Stimulated activated CD4-positive, alpha-beta T cell treated with anti-CD3 and anti-CD28 coated beads, Interleukin-15, amount 100 ng/mL, for 1 hour (primary cell): ENCODE results near the gene GNA12.
"Not testable (repeated sequence)": the region's sequence is repeated elsewhere in the genome, so short reads cannot be mapped to it uniquely, and the experiment has no call there.

ENCODE experiments used
- DNase-seq, 2 donors: peaks; one replicate each; pipeline ENCODE4 v3.0.0-alpha.2; 2020; ENCODE audit warnings: low read depth in 1 of 2, low spot score in 1 of 2

The GNA12 gene

DNA sequence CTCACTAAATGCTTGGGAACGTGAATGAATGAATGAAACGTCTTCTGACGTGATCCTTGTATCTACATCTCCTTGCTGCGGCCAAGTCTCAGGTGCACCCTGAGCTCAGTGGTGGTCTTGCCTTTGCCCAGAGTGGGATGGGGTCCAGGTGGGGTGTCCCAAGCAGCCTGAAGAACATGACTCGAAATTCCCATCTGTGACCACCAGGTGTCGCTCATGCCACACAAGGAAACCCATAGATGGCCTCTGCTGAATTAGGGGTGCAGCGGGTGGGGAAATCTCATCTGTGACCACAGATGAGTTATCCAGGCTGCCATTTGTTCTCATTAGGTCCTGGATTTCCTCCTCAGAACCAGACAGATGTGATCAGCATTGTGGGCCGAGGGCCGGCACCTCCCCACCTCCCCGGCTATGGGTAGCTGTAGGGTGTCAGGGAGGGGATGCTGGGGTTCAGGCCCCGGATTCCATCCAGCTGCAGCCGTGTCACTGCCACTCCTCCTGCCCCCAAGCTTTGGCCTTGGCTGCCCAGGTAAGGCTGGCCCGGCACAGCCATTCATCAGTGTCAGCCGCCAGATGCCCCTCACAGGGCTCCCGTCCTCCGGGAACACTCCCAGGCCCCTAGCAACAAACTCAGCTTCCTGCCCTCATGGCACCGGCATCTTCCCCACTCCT, 21.0 kb upstream of the GNA12 start:
- peak; percentile 49 to 58 for DNase-seq

DNA sequence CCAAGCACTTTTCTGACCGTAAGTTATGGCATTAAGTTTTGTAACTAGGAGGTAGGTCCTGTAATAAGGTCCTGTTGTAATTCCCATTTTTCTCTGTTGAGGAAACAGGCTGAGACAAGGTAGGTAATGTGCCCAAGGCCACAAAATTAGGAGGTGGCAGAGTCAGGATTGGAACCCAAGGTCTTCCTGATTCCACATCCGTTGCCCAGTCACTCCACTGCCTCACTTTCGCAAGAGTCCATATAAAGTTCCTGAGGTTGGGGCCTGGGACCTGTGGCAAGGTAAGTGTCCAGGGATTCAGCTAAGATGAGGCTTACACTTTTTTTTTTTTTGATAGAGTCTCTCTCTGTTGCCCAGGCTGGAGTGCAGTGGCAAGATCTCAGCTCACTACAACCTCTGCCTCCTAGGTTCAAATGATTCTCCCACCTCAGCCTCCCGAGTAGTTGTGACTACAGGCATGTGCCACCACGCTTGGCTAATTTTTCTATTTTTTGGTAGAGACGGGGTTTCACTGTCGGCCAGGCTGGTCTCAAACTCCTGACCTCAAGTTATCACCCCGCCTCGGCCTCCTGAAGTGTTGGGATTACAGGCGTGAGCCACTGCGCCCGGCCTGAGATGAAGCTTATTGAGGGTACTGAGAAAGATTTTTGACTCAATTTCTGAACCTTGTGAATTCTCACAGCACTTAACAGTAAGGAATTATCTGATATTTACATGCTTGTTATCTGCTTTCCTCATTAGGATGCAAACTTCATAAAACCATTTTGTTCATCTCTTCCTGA, 20.3 kb upstream of the GNA12 start:
- no peak for DNase-seq

DNA sequence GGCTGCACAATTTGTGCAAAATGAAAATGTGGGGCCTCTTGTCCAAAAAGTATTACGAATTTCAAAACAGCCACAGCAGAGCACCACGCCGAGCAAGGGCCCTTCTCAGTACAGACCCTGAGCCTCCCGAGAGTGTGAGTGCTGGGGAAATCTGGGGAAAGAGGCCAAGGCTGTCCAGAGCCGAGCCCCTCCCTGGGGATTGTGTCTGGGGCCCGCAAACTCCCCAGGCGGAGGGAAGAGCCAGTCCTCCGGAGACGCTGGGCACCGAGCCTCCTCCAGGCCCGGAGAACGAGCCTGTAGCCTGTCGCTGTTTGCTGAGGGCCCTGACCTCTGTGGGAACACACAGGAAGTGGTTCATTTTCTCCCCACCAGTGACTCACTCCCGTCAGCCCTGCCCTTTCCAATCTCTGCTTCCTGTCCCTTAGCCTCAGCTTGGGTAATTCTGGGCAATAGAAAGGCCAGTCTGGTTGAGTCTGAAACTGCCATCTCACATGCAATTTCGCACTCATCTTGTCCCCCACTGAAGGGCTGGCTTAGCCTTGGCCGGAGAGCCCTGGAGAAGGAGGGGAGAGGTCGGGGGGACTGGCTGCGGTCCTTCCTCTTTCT, 19.5 kb upstream of the GNA12 start:
- DNase-seq: peak in 1 of 2 donors; percentile 46

DNA sequence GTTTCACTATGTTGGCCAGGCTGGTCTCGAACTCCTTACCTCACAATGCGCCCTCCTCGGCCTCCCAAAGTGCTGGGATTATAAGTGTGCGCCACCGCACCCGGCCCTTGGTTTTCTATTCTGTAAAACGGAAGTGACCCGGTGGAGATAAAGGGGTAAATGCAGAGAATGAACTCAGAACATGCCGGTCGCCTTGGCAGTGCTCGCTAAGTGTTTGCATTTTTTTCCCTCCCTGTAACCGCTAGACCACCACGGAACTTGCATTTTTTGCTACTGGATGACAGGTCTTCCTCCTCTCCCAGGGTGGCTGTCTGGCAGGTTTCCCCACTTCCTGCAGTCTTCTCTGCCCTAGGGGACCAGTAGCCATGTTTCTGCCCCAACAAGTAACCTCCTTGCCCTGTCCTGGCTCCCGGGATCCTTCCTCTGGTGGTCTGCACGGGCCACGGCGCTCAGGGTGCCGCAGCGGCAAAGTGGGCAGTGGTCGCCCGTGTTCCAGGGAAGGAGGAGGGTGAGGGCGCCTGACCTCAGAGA, 18.8 kb upstream of the GNA12 start:
- no peak for DNase-seq

DNA sequence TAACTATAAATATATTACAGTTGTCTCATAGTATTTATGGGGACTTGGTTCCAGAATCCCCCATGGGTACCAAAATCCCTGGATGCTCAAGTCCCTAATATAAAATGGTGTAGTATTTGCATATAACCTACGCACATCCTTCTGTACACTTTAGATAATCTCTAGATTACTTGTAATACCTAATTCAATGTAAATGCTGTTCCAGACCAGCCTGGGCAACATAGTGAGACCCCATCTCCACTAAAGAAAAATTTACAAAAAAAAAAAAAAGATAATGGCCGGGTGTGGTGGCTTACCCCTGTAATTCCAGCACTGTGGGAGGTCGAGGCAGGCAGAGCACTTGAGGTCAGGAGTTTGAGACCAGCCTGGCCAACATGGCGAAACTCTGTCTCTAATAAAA, 17.4 kb upstream of the GNA12 start:
- no peak for DNase-seq

DNA sequence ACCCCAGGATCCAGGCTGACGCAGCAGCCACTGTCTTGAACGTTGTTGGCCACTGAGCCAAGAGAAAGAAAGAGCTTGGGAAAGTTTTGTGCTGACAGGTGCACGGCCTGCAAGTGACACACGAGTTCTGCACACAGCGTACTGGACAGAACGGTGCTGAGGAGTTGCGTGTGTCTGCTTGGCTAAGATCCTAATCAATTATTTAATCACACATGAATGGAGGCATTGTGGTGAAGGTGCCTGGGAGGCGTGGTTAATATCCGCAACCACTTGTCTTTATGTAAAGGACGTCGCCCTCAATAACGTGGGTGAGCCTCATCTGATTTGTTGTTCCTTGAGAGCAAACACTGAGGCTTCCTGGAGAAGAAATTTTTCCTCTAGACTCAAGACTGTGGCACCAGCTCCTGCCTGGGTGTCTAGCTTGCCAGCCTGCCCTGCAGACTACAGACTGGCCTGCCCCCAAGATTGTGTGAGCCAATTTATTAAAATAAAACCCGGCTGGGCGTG, 16.6 kb upstream of the GNA12 start:
- no peak for DNase-seq

DNA sequence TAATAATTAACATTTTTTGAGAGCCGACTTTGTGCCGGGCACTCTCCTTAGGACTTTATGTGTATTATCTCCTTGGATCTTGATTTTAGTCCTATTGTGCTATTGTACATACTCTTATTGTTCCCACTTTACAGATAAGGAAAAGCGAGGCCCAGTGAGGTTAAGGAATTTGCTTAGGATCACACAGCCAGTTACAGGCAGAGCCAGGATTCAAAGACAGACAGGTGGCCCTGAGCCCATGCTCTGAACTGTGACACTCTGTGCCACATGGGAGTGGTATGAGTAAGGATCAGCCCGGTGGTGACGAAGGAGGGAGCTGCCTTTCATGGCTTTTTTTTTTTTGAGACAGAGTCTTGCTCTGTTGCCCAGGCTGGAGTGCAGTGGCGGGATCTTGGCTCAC, 15.8 kb upstream of the GNA12 start:
- DNase-seq: no peak

DNA sequence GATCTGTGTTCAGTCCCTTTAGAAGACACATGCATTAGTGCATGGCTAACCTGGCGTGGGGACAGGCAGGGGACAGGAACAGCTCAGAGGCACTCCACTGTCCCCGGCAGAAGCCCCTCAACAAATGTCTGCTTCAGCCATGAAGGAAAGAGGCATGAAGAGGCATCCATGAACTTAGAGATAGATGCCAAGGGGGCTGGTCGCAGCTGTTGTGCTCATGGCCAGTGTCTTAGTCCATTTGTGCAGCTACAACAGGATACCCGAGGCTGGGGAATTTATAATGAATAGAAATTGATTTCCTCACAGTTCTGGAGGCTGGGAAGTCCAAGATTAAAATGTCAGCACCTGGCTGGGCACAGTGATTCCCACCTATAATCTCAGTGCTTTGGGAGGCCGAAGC, 14.5 kb upstream of the GNA12 start:
- DNase-seq: no peak

DNA sequence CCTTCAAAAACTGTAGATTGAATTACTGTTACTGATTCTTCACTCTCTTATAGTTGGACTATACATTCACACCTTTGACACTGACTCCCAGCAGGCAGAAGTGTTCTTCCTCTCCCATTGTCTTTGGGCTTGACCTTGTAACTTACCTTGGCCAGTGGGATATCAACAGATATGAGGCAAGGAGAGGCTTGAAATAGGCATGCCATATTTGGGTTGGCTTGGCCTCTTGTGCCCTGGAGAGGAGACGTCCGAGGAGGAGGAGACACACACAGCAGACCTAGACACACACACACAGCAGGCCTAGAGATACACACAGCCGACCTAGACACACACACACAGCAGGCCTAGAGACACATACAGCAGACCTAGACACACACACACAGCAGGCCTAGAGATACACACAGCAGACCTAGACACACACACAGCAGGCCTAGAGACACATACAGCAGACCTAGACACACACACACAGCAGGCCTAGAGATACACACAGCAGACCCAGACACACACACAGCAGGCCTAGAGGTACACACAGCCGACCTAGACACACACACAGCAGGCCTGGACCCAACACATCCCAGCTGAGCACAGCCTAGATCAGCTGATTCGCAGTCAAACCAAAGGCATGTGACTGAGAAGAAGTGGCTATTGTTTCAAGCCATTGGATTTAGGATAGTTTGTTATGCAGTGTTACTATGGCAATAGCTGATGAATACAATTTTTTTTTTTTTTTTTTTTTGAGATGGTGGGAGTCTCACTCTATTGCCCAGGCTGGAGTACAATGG, 12.5 kb upstream of the GNA12 start:
- DNase-seq: no peak

DNA sequence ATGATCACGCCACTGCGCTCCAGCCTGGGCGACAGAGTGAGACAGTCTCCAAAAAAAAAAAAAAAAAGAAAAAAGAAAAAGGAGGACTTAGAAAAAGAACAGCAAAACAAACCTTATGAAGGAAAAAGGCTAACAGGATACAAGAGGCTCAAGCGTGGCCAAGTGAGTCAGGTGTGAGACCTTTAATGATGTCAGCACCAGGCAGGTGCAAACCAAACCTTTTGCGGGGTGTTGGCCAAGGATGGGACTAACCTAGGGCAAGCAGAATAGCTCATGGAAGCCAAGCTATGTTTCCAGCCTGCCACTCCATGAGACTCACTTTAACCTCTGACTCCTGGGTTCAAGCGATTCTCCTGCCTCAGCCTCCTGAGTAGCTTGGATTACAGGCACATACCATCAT, 11.3 kb upstream of the GNA12 start:
- DNase-seq: no peak

DNA sequence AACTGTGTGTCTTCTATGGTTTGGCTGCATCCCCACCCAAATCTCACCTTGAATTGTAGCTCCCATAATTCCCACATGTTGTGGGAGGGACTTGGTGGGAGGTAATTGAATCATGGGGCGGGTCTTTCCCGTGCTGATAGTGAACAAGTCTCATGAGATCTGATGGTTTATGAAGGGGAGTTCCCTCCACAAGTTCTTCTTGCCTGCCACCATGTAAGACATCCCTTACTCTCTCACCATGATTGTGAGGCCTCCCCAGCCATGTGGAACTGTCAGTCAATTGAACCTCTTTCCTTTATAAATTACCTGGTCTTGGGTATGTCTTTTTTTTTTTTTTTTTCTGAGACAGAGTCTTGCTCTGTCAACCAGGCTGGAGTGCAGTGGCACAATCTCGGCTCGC, 9.4 kb upstream of the GNA12 start:
- not testable (repeated sequence) for DNase-seq

DNA sequence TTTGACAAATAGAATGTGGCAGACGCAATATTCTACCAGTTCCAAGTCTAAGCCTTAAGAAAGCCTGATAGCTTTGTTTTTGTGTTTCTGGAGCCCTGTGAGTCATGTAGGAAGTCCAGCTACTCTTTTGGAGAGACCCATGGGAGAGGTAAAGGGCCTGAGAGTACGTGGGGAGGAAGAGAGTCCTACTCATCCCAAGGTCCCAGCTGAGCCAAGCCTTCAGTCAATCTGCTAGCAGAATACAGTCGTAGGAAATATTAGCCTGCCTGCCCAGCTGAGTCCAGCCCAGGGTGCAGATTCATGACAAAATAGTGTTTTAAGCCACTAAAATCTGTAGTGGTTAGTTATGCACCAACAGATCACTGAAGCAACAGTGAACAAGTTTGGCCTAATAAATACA, 9.0 kb upstream of the GNA12 start:
- DNase-seq: no peak

DNA sequence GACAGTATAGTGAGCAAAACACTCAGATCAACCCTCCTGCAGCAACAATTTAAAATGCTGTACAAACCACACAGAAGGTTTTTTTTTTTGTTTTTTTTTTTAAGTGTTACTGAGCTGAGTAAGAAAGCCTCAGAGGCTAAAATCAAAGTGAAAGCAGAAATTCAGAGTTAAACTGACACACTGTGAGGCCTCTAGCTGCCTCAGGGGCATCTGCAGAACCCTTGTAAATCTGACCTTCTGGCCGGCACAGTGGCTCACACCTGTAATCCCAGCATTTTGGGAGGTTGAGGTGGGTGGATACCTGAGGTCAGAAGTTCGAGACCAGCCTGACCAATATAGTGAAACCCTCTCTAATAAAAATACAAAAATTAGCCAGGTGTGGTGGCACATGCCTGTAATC, 7.4 kb upstream of the GNA12 start:
- DNase-seq: no peak

DNA sequence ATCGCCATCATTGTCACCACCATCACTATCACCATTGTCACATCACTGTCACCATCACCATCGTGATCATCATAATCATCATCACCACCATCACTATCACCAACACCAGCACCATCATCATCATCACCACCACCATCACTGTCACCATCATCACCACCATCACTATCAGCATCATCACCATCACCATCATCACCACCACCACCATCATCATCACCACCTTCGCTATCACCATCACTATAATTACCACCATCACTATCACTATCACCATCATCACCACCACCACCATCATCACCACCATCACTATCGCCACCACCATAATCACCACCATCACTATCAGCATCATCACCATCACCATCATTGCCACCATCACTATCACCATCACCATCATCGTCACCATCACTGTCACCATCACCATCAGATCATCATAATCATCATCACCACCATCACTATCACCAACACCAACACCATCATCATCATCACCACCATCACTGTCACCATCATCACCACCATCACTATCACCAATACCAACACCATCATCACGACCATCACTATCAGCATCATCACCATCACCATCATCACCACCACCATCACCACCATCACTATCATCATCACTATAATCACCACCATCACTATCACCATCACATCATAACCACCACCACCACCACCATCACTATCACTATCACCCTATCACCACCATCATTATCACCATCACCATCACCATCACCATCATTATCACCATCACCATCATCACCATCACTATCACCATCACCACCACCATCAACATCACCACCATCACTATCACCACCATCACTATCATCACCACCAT, 6.0 kb upstream of the GNA12 start:
- no peak for DNase-seq

DNA sequence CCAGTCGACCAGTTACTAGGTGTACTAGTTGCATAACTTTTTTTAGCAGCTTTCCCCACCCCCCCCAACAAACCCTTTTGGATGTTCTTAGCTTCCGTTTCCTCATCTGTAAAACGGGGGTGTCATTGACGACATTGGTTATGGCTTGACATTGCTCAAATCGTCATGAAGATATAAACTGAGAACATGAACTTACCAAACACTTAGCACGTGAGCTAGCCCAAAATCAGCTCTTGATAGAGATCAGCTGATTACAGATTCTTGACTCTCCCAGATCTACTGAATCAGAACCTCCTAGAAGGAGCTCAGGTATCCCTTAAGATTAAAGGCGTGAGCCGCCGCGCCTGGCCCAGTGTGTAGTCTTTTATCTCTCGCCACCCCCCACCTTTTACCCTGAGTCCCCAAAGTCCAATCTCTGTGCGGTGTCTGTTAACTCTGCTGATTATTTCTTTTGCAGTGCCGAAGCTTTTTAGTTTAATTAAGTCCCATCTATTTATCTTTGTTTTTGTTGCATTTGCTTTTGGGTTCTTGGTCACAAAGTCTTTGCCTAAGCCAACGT, 1.0 kb upstream of the GNA12 start:
- no peak for DNase-seq

DNA sequence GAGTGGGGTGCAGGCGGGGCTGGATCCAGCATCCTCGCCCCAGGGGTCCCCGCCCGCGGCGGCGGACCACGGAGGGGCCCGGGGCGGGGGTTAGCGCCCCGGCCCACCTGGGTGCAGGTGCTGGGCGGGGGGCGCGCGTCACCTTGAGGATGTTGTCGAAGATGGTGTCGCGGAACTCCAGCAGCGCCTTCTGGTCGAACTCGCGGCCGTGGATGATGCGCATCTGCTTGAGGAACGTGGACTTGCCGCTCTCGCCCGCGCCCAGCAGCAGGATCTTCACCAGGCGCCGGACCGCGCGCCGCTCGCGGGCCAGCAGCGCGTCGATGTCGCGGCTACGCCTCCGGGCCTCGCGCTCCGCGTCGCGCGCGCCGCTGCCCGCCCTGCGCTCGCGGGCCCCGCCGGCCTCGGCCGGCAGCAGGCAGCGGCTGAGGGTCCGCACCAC, 376 bp downstream of the GNA12 start:
- no peak for DNase-seq

DNA sequence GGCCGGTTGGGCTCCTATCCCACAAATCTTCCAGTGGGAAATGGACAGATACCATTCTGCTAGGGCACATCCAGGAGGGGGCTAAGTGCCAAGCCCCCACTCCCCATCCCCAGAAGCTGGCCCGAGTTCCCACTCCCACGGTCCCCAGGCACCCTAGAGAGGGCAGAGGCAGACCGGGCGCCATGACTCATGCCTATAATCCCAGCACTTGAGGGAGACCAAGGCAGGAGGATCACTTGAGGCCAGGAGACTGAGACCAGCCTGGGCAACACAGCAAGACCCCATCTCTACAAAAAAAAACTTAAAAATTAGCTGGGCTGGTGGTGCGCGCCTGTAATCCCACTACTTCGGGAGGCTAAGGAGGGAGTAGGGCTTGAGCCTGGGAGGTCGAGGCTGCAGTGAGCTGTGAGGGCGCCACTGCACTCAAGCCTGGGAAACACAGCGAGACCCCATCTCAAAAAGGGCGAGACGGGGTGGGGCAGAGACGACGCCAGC, 870 bp downstream of the GNA12 start:
- DNase-seq: no peak

DNA sequence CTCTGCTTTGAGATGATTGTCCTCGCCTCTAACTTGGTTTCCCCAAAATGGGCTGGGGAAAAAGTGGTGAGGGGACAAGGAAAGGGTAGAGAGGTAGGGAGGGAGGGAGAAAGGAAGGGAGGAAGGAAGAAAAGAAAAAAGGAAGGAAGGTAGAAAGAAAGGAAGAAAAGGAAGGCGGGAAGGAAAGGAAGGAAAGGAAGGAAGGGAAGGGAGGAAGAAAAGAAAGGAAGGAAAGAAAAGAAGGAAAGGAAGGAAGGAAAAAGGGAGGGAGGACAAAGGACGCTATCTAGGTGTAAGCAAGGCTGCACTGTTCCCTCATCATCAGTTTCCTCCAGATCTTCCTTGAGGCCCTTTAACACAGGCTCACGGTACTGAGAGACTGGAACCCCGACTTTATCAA, 2.2 kb downstream of the GNA12 start:
- DNase-seq: no peak

DNA sequence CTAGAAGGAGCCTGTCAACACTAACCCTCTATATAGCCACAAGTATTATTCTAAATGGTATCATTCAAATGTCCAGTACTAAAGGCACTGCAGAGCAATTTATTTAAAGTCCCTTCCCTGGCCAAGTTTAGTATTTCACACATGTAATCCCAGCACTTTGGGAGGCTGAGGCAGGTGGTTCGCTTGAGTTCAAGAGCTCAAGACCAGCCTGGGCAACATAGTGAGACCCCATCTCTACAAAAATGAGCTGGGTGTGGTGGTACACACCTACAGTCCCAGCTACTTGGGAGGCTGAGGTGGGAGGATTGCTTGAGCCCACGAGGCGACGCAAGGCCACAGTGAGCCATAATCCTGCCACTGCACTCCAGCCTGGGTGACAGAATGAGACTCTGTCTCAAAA, 3.6 kb downstream of the GNA12 start:
- no peak for DNase-seq
